Tibial nerve (tissue), 3 donors: ENCODE measurements around the gene MIEF1.

Experiments
- POLR2A ChIP-seq, 2 donors: fragments of 450-650 bp; IDR thresholded peaks; one replicate each; pipeline ENCODE4 v1.6.1; 2017; ENCODE audit warnings: antibody characterized with exemption in 2 of 2, mild to moderate bottlenecking in 2 of 2, moderate library complexity in 2 of 2
- TF ChIP-seq, protein P1 (sequence below), 5 experiments: fragments of 200-600 bp in 3 of 5; fragments of 450-650 bp in 2 of 5; sonication (generic) in 3 of 5; IDR thresholded peaks; one replicate each; pipeline ENCODE4 v1.5.1; 2016 to 2019; ENCODE audit warnings: antibody characterized with exemption in 5 of 5, mild to moderate bottlenecking in 3 of 5, moderate library complexity in 2 of 5

DNA sequence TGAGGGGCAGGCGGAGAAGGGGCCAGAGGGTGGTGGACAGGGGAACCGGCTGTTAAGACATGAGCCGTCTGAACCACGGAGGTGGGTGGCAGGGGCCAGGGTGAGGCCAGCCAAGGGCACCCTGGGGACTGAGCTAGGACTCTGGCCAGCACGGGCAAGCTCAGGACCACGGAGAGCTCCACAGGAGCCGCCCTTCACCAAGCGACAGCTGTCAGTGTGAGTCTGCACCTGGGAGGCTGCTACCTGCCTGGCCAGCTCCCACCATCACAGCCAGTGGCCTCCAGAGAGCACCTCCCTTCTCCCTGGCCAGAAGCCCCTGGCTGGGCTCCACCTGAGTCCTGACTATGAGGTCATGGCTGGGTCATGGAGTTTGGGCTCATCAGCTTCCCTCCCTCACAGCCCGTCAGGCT, 23.6 kb upstream of the MIEF1 start:
- no peak for TF ChIP-seq POLR2A (IDR thresholded peaks at IDR 0.05)
- TF ChIP-seq, protein P1, sequence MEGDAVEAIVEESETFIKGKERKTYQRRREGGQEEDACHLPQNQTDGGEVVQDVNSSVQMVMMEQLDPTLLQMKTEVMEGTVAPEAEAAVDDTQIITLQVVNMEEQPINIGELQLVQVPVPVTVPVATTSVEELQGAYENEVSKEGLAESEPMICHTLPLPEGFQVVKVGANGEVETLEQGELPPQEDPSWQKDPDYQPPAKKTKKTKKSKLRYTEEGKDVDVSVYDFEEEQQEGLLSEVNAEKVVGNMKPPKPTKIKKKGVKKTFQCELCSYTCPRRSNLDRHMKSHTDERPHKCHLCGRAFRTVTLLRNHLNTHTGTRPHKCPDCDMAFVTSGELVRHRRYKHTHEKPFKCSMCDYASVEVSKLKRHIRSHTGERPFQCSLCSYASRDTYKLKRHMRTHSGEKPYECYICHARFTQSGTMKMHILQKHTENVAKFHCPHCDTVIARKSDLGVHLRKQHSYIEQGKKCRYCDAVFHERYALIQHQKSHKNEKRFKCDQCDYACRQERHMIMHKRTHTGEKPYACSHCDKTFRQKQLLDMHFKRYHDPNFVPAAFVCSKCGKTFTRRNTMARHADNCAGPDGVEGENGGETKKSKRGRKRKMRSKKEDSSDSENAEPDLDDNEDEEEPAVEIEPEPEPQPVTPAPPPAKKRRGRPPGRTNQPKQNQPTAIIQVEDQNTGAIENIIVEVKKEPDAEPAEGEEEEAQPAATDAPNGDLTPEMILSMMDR (IDR thresholded peaks at IDR 0.05) = no peak
